NCI-H1694 (cell line): ENCODE results near the gene MAST4.
"Not testable (repeated sequence)": the region's sequence is repeated elsewhere in the genome, so short reads cannot be mapped to it uniquely, and the experiment has no call there.

Experiments
- DNase-seq: peaks from one replicate; lab custom pipeline; 2025; lab: John Stamatoyannopoulos, UW

Gene MAST4

GRCh38 chr5:66810151-66810550, 214.0 kb downstream of the MAST4 start:
- DNase-seq = no peak

- DNase-seq = no peak
These were observed 214.7 kb downstream of the MAST4 start for GRCh38 chr5:66810848-66811261.

- DNase-seq = no peak
These were observed 216.1 kb downstream of the MAST4 start for GRCh38 chr5:66812291-66812690.

- no peak for DNase-seq
These were observed 217.1 kb downstream of the MAST4 start for GRCh38 chr5:66813306-66813705.

- peak; percentile 34 for DNase-seq
These were observed 218.2 kb downstream of the MAST4 start for GRCh38 chr5:66814146-66814991.

- DNase-seq = no peak
These were observed 222.2 kb downstream of the MAST4 start for GRCh38 chr5:66818304-66818934.

GRCh38 chr5:66818935-66819328, 222.7 kb downstream of the MAST4 start:
- no peak for DNase-seq

GRCh38 chr5:66820630-66821207, 224.5 kb downstream of the MAST4 start:
- no peak for DNase-seq

- DNase-seq = no peak
These were observed 225.7 kb downstream of the MAST4 start for GRCh38 chr5:66821688-66822429.

- not testable (repeated sequence) for DNase-seq
These were observed 226.7 kb downstream of the MAST4 start for GRCh38 chr5:66822906-66823305.

GRCh38 chr5:66824476-66824875, 228.3 kb downstream of the MAST4 start:
- DNase-seq = no peak

GRCh38 chr5:66826263-66826662, 230.1 kb downstream of the MAST4 start:
- no peak for DNase-seq

- DNase-seq = no peak
These were observed 230.5 kb downstream of the MAST4 start for GRCh38 chr5:66826696-66827095.

GRCh38 chr5:66828046-66828547, 231.9 kb downstream of the MAST4 start:
- no peak for DNase-seq

- peak; percentile 71 for DNase-seq
These were observed 232.6 kb downstream of the MAST4 start for GRCh38 chr5:66828548-66829357.

GRCh38 chr5:66829358-66829674, 233.1 kb downstream of the MAST4 start:
- DNase-seq = no peak

GRCh38 chr5:66829826-66830225, 233.6 kb downstream of the MAST4 start:
- DNase-seq = no peak

GRCh38 chr5:66830636-66831035, 234.4 kb downstream of the MAST4 start:
- DNase-seq = no peak

GRCh38 chr5:66839636-66840185, 243.5 kb downstream of the MAST4 start:
- DNase-seq = no peak

GRCh38 chr5:66840511-66841013, 244.4 kb downstream of the MAST4 start:
- DNase-seq = no peak

GRCh38 chr5:66841264-66841663, 245.1 kb downstream of the MAST4 start:
- DNase-seq = no peak
